GM12891 (cell line): ENCODE data around the gene CRYBA2.

ENCODE experiments used
- PAX5 ChIP-seq: IDR thresholded peaks from 2 replicates; pipeline ENCODE4 v1.6.1; 2011; ENCODE audit warnings: low read length, moderate library complexity, mild to moderate bottlenecking; ENCODE audit not compliant: insufficient read depth, severe bottlenecking
- POLR2A ChIP-seq: IDR thresholded peaks from 2 replicates; pipeline ENCODE4 v1.6.1; 2011; ENCODE audit warnings: low read depth, low read length, control low read depth
- POLR2AphosphoS5 ChIP-seq: IDR thresholded peaks from 2 replicates; pipeline ENCODE4 v1.6.1; 2011; ENCODE audit warnings: low read depth, low read length, control low read depth
- POU2F2 ChIP-seq: IDR thresholded peaks from 2 replicates; pipeline ENCODE4 v1.6.1; 2011; ENCODE audit warnings: low read depth, mild to moderate bottlenecking, control low read depth, low read length, moderate library complexity
- SPI1 ChIP-seq: IDR thresholded peaks from 2 replicates; pipeline ENCODE4 v1.6.1; 2011; ENCODE audit warnings: low read depth, low read length, control low read depth
- TAF1 ChIP-seq: IDR thresholded peaks from 2 replicates; pipeline ENCODE4 v1.6.1; 2011; ENCODE audit warnings: low read depth, low read length, control low read depth

- TF ChIP-seq POLR2A = no peak
- TF ChIP-seq POLR2AphosphoS5 = no peak
- no peak for TF ChIP-seq TAF1
- no peak for TF ChIP-seq PAX5
- TF ChIP-seq POU2F2 = no peak
- TF ChIP-seq SPI1 = no peak
These were observed 33.4 kb downstream of the CRYBA2 start for GRCh38 chr2:218959761-218960308.
